NK-92 (cell line): ENCODE data around the gene SLC9A5.

Source experiments
- DNase-seq: peaks from one replicate; lab custom pipeline; 2025; ENCODE audit not compliant: unreplicated experiment; lab: John Stamatoyannopoulos, UW

SLC9A5 gene

GRCh38 chr16:67238278-67238575 is 10.6 kb upstream of the SLC9A5 start:
- DNase-seq, result no peak

DNA sequence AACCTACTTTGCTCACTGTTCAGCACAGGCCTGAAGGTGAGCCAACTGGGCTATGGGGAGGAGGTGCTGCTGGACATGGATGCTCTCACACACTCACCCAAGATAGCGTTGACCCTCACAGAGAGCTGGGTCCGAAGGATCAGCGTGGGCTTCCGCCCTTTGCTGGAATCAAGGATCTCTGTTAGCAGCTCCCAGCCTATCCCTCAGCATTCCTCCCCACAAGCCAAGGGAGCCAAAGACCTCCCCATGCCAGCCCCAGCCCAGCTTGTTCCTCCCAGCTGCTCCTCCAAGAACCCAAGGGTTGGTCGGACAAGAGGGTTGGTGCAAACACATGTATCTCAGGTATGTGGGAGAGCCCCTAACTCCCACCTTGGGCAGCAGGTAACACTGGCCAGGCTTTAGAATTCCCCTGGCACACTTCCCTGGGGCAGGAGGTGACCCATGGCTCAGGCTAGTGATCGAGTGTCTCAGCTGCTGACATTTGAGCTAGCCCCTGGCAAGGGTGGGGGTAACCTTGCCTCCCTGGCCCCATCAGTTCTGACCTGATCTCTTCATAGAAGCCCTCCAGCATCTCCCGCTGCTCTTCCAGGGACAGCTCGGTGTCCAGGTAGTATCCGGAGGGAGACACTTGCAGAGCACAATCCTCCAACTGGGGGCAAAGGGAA is 9.8 kb upstream of the SLC9A5 start:
- no peak for DNase-seq

- DNase-seq, result no peak
These were observed 8.3 kb upstream of the SLC9A5 start for GRCh38 chr16:67240506-67240905.

DNA sequence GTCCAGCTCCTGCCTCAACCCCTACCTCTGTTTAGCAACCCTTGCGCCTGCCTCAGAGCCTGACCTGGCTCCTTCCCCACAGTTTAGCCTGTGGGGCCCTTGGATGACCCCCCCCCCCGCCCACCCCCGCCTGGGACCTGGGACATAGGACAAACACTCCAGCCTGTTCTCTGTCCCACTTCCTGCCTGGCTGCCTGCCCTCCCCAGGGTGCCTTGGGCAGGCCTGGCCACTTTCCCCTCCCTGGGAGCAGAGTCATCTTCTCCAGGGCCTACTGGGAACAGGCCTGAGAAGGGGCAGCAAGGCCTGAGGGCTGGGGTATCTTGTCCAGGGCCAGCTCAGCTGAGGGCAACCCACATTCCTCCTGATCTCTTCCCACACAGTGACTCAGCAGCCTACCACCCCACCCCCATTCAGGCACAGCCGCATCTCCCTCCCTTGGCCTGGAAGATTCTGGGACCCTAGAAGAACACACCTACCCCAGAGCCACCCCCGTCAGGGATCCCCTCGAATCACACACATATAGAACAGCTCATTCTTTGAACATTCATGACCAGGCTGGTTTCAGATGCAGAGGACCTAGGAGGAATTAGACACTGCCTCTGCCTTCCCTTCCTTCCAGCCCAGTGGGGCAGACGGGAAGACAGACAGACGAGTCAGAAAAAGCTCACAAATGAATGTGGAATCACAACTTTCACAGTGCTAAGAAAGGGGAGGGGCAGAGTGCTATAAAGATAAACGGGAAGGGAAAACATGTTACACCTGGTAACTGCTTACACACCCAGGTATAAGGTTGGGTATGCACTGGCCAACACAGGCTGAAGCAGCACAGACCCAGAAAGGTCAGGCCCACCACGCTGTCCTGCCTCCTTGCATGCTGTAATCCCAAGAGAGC is 7.5 kb upstream of the SLC9A5 start:
- DNase-seq, result no peak

GRCh38 chr16:67242138-67242730 is 6.5 kb upstream of the SLC9A5 start:
- no peak for DNase-seq

DNA sequence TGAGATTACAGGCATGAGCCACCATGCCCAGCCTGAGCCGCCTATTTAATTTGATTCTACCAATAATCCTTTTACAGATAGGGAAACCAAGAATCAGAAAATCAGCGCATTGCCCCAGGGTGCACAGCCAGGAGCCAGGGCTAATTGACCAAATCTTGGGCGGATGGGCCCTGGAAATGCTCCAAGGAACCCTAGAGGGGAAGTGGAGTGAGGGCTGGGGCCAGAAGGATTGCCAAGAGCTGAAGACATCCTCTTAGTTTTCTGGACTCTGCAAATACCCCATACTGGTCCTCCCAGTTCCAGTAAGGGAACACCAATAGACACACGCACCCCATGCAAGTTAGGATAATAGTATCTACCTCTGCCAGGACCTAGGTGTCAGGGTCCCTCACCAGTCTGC is 5.3 kb upstream of the SLC9A5 start:
- no peak for DNase-seq

GRCh38 chr16:67244387-67245185 is 4.2 kb upstream of the SLC9A5 start:
- no peak for DNase-seq

GRCh38 chr16:67245186-67245585 is 3.6 kb upstream of the SLC9A5 start:
- no peak for DNase-seq

DNA sequence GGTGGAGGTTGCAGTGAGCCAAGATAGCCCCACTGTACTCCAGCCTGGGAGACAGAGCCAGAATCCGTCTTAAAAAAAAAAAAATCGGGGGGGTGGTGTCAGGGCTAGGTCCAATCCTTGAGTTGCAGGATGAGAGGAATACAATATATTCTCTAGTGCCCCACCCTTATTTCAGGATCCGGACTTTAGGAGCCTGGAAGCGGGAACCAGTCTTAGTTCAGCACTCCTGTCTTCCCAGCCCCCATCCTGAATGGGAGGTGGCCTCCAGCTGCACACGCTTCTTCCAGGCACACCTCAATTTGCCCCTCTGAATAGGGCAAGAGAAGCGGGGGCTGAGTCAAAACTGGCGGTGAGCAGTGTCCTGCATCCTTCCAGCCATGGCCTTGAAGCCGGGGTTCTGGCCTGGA is 3.1 kb upstream of the SLC9A5 start:
- DNase-seq, result no peak

DNA sequence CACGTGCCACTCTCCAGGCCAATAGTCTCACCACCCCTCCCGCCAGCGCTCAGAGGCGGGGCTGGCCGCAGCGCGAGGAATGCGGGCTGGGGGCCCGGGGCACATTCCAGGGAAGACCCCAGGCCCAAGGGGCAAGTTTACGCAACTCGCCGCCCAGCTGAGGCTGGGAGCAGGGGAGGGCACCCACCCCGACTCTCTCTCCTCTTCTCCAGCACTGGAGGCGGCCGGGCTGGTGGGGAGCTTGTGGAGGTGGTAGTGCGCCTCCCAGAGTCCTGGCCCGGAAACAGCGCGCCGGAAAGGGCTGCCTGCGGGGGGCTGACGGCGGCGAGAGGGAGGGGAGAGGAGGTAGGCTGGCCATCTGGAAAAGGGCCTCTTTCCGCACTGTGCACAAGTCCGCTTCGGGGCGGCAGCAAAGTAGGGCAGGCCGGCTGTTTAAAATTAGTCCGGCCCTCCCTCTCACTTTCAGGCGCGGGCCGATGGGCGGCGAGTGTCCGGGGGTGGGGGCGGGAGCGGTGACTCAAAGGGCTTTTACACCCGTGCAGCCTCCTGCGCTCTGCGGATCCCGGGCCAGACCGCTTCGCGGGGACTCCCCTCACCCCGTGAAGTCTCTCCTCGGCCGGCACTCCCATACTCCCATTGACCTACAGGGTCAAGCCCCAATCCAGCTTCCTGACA is 2.6 kb upstream of the SLC9A5 start:
- DNase-seq, result no peak

GRCh38 chr16:67246756-67247191 is 2.0 kb upstream of the SLC9A5 start:
- DNase-seq, result no peak

GRCh38 chr16:67247192-67248072 is 1.3 kb upstream of the SLC9A5 start, which contains the start of gene FHOD1:
FHOD1 (minus strand) TSS chr16:67247481; CDS start chr16:67247410, 71 bp downstream.
- peak; percentile 60 for DNase-seq

DNA sequence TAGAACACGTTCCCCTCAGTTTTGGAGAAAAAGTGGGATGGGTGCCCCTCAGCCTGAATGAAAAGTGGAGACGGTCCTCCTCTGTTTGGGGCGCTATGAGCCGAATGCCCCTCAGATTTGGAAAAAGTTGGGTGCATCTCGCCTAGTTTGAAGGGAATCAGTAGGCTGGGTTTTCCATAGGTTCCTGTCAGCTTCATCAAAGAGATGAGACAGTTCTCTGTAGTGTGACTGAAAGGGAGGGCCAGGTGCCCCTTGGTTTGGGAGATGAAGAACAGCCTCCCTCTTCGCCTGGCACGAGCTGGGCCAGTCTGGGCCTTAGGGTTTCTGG is 742 bp upstream of the SLC9A5 start:
- DNase-seq, result no peak

- DNase-seq, result no peak
These were observed 632 bp downstream of the SLC9A5 start for GRCh38 chr16:67249178-67250044.

DNA sequence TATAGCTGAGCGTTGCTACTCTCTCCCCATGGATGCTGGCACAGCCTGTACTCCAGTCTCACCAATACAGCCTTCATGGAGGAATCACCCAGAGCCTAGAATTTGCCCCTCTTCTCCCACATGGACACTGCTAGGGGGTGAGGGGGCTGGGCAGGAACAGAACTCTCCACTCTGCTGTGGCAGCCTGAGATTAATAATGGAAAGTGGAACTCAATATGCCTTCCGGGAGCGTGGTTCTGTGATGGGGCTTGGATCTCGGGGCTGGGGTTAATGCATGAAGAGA is 1.2 kb downstream of the SLC9A5 start:
- no peak for DNase-seq

- no peak for DNase-seq
These were observed 4.1 kb downstream of the SLC9A5 start for GRCh38 chr16:67252609-67253497.

DNA sequence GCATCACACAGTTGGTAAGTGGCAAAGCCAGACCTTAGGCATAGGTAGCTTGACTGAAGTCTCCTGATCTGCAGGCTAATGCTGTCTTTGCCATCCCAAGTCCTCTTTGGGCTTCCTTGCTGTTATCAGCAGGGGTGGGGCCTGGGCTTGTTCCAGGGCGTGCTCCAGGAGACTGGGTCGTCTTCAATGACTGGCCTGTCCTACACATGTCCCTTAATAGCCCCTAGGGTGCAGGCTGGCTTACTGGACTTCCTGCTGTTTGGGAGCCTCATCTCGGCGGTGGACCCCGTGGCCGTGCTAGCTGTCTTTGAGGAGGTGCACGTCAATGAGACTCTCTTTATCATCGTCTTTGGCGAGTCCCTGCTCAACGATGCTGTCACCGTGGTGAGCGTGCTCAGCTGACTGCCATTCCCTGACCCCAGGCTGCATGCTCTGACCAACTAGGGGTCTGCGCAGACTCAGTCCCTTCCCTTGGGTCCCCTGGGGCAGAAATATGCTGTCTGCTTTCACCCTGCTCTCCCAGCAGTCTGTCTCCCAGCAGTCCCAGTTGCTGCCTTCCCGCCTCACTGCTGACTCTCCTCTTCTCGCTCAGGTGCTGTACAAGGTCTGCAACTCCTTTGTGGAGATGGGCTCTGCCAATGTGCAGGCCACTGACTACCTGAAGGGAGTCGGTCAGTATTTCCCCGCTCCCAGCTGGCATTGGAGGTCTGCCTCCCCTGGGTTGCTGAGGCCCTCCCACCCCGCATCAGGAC is 6.2 kb downstream of the SLC9A5 start:
- no peak for DNase-seq
